Measurements from ENCODE around the gene KANSL1. TPM values are rescaled to one million over a fixed set of nuclear protein-coding genes. Genes with fewer than 3 reads are reported as not detected.
A peak's percentile ranks its signal among the peaks of the same experiment; 100 is the strongest.

The KANSL1 gene
- total and polyA plus RNA-seq, 7 donors, result 9.7 to 130 (median 70.7) TPM

- no peak for DNase-seq
- Histone ChIP-seq H3K36me3 (peaks cover 0 to 15% (median 0%) of the 10 kb centered on the region in 4 donors), H3K27me3 (no peaks in the 10 kb centered on the region), H3K4me3 (no peak overlapping the region), H3K4me1 (peaks cover 0 to 48% (median 36%) of the 10 kb centered on the region in 4 donors), H3K9me3 (no peaks in the 10 kb centered on the region), H3K27ac (peak overlapping the region in 1 of 4 donors; percentile 17)
- intact Hi-C loops (cut with DNase I), result no loop called here
- TF ChIP-seq POLR2A (IDR thresholded peaks at IDR 0.05) (no peak), POLR2AphosphoS5 (IDR thresholded peaks at IDR 0.05) (no peak), EP300 (IDR thresholded peaks at IDR 0.05) (no peak)
- TF ChIP-seq, protein P1, sequence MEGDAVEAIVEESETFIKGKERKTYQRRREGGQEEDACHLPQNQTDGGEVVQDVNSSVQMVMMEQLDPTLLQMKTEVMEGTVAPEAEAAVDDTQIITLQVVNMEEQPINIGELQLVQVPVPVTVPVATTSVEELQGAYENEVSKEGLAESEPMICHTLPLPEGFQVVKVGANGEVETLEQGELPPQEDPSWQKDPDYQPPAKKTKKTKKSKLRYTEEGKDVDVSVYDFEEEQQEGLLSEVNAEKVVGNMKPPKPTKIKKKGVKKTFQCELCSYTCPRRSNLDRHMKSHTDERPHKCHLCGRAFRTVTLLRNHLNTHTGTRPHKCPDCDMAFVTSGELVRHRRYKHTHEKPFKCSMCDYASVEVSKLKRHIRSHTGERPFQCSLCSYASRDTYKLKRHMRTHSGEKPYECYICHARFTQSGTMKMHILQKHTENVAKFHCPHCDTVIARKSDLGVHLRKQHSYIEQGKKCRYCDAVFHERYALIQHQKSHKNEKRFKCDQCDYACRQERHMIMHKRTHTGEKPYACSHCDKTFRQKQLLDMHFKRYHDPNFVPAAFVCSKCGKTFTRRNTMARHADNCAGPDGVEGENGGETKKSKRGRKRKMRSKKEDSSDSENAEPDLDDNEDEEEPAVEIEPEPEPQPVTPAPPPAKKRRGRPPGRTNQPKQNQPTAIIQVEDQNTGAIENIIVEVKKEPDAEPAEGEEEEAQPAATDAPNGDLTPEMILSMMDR (IDR thresholded peaks at IDR 0.05), result no peak
- WGBS, 2 donors, result 81 to 84% methylated on average over 5 of the region's 5 CpGs
These were observed 121.4 kb downstream of the KANSL1 start for GRCh38 chr17:46071796-46072195.

DNA sequence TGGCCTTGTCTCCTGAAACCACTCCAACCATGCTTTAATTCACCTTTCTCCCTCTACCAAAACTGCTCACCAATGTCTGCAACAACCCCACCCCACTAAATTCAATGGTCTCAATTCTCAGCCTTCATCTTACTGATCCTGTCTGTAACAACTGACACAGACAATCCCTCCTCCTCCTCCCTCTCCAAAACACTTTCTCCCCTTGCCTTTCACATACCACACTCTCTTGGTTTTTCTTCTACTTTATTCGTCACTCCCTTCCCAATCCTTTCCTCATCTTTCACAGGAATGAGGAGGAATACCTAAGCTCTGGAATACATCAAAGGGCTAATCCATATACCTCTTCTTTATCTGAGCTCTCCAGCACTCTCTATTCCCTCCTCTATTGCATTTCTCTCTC is 128.8 kb downstream of the KANSL1 start:
- no peak overlapping the region for H3K4me3 ChIP-seq
- WGBS, 2 donors, result 94 to 96% methylated on average over 1 of the region's 1 CpG
- DNase-seq, result no peak
- intact Hi-C loops (cut with DNase I), result no loop called here
- no peaks in the 10 kb centered on the region for H3K9me3 ChIP-seq
- peaks cover 4 to 41% (median 12%) of the 10 kb centered on the region in 4 donors for H3K36me3 ChIP-seq
- peaks cover 0 to 36% (median 27%) of the 10 kb centered on the region in 4 donors for H3K4me1 ChIP-seq
- H3K27me3 ChIP-seq, result no peaks in the 10 kb centered on the region
- TF ChIP-seq, protein P1 (IDR thresholded peaks at IDR 0.05), result no peak
- TF ChIP-seq POLR2AphosphoS5 (IDR thresholded peaks at IDR 0.05) (no peak), POLR2A (IDR thresholded peaks at IDR 0.05) (no peak), EP300 (IDR thresholded peaks at IDR 0.05) (no peak)
- H3K27ac ChIP-seq, result peak overlapping the region in 2 of 4 donors; percentile 15 to 26

GRCh38 chr17:46063241-46063640 is 130.0 kb downstream of the KANSL1 start:
- H3K9me3 ChIP-seq, result no peaks in the 10 kb centered on the region
- no peak for DNase-seq
- H3K36me3 ChIP-seq, result peaks cover 4 to 41% (median 15%) of the 10 kb centered on the region in 4 donors
- H3K4me1 ChIP-seq, result peaks cover 0 to 36% (median 28%) of the 10 kb centered on the region in 4 donors
- intact Hi-C loops (cut with DNase I), result no loop called here
- H3K4me3 ChIP-seq, result no peak overlapping the region
- TF ChIP-seq EP300 (IDR thresholded peaks at IDR 0.05), result no peak
- TF ChIP-seq POLR2AphosphoS5 (IDR thresholded peaks at IDR 0.05), result no peak
- no peak for TF ChIP-seq POLR2A (IDR thresholded peaks at IDR 0.05)
- TF ChIP-seq, protein P1 (IDR thresholded peaks at IDR 0.05), result no peak
- 41 to 60% methylated on average over 2 of the region's 2 CpGs for WGBS, 2 donors
- H3K27me3 ChIP-seq, result no peaks in the 10 kb centered on the region
- H3K27ac ChIP-seq, result peak overlapping the region in 3 of 4 donors; percentile 1 to 18 (median 12)

- 76 to 95% methylated on average over 5 of the region's 5 CpGs for WGBS, 2 donors
- DNase-seq, result no peak
- no peak overlapping the region for H3K4me3 ChIP-seq
- H3K36me3 ChIP-seq, result peaks cover 3 to 28% (median 14%) of the 10 kb centered on the region in 4 donors
- peaks cover 0 to 39% (median 27%) of the 10 kb centered on the region in 4 donors for H3K4me1 ChIP-seq
- no peaks in the 10 kb centered on the region for H3K27me3 ChIP-seq
- H3K9me3 ChIP-seq, result no peaks in the 10 kb centered on the region
- intact Hi-C loops (cut with DNase I), result no loop called here
- TF ChIP-seq, protein P1 (IDR thresholded peaks at IDR 0.05), result peak in 1 of 4 experiments; percentile 27
- TF ChIP-seq EP300 (IDR thresholded peaks at IDR 0.05) (no peak), POLR2AphosphoS5 (IDR thresholded peaks at IDR 0.05) (no peak)
- no peak overlapping the region for H3K27ac ChIP-seq
These were observed 131.8 kb downstream of the KANSL1 start for GRCh38 chr17:46061435-46061834.

DNA sequence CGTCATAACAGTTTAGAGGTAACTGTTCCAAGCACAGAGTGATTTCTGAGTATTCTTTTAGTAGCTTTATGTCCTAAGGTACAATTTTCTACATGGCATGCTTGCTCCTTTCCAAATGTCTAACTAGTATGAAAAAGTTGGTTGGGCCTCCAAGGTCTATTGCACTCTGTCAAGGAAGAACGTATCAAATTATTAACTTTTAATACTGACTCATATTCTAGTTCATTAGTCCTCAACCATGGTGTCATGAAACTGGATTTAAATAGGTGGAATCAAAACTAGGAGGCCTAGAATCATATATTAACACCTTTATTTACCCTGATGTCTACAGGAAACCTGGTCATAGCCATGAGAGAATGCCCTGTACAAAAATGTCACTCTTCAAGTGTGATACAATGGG is 132.8 kb downstream of the KANSL1 start:
- 91 to 96% methylated on average over 2 of the region's 2 CpGs for WGBS, 2 donors
- no peaks in the 10 kb centered on the region for H3K27me3 ChIP-seq
- no peak overlapping the region for H3K4me3 ChIP-seq
- no peak overlapping the region for H3K27ac ChIP-seq
- H3K4me1 ChIP-seq, result peaks cover 0 to 29% (median 19%) of the 10 kb centered on the region in 4 donors
- H3K9me3 ChIP-seq, result no peaks in the 10 kb centered on the region
- TF ChIP-seq POLR2A (IDR thresholded peaks at IDR 0.05) (no peak), EP300 (IDR thresholded peaks at IDR 0.05) (no peak), POLR2AphosphoS5 (IDR thresholded peaks at IDR 0.05) (no peak)
- TF ChIP-seq, protein P1 (IDR thresholded peaks at IDR 0.05), result no peak
- peaks cover 0 to 18% (median 7%) of the 10 kb centered on the region in 4 donors for H3K36me3 ChIP-seq
- intact Hi-C loops (cut with DNase I), result no loop called here
- no peak for DNase-seq
